H1 (cell line): ENCODE measurements around the gene LPCAT3. TPM values are rescaled to one million over a fixed set of nuclear protein-coding genes. Genes with fewer than 3 reads are reported as not detected.
"Not testable (repeated sequence)": the region's sequence is repeated elsewhere in the genome, so short reads cannot be mapped to it uniquely, and the experiment has no call there.

Experiments used
- CTCF ChIA-PET: fragments of 300-600 bp; sonication (Branson Sonifier 250); formaldehyde crosslinking; loops from one replicate; lab custom pipeline; 2021; ENCODE audit not compliant: partially characterized antibody; lab: Charles Lee
- POLR2A ChIA-PET: fragments of 300-600 bp; sonication (Branson Sonifier 250); formaldehyde crosslinking; loops from one replicate; lab custom pipeline; 2021; ENCODE audit warnings: inconsistent platforms; ENCODE audit not compliant: partially characterized antibody; lab: Charles Lee
- DNase-seq, 2 experiments: peaks; one replicate each; pipeline versions ENCODE4 v3.0.0 to v3.0.0-alpha.2; 2010 to 2022; ENCODE audit warnings: low spot score in 2 of 2, low read depth in 1 of 2, mixed read lengths in 1 of 2
- FAIRE-seq: peaks from 2 replicates; lab custom pipeline; 2011; peaks lifted over from hg19 to GRCh38; lab: Jason Lieb, UNC
- H2AFZ ChIP-seq: 2 replicates; pipeline ENCODE4 v1.8.1; 2012; ENCODE audit warnings: low read length, inconsistent platforms
- H2AK5ac ChIP-seq: 2 replicates; pipeline ENCODE4 v1.6.1; 2013; ENCODE audit warnings: low read depth, low read length
- H2BK120ac ChIP-seq: replicated peaks from 2 replicates; pipeline ENCODE3; 2013; ENCODE audit warnings: low read depth, low read length, inconsistent platforms
- H2BK12ac ChIP-seq: 2 replicates; pipeline ENCODE4 v1.6.1; 2013; ENCODE audit warnings: low read depth, low read length
- H2BK15ac ChIP-seq: 2 replicates; pipeline ENCODE4 v1.6.1; 2013; ENCODE audit warnings: low read length
- H2BK20ac ChIP-seq: 2 replicates; pipeline ENCODE4 v1.6.1; 2013; ENCODE audit warnings: low read length
- H2BK5ac ChIP-seq: 2 replicates; pipeline ENCODE4 v1.6.1; 2013; ENCODE audit warnings: low read depth, low read length
- H3K14ac ChIP-seq: 2 replicates; pipeline ENCODE4 v1.6.1; 2013; ENCODE audit warnings: inconsistent platforms; ENCODE audit not compliant: insufficient read length
- H3K18ac ChIP-seq: 2 replicates; pipeline ENCODE4 v1.6.1; 2013; ENCODE audit warnings: low read length; ENCODE audit errors: extremely low read depth
- H3K23ac ChIP-seq: 2 replicates; pipeline ENCODE4 v1.6.1; 2013; ENCODE audit warnings: inconsistent platforms; ENCODE audit not compliant: insufficient read length
- H3K23me2 ChIP-seq: 2 replicates; pipeline ENCODE4 v1.6.1; 2013; ENCODE audit warnings: low read depth, low read length
- H3K27ac ChIP-seq: 2 replicates; pipeline ENCODE4 v1.6.1; 2011; ENCODE audit warnings: low read depth, low read length, inconsistent platforms
- H3K27me3 ChIP-seq, 4 experiments: replicated peaks in 1 of 4; 1 replicate in 1 of 4; 2 replicates in 3 of 4; pipeline versions ENCODE4 v1.6.1 to v1.8.1; 2011 to 2013; ENCODE audit warnings: low read length in 3 of 4, mild to moderate bottlenecking in 3 of 4, inconsistent platforms in 2 of 4, mixed read lengths in 2 of 4, moderate library complexity in 1 of 4; ENCODE audit not compliant: control insufficient read depth in 3 of 4, insufficient read depth in 3 of 4; ENCODE audit errors: extremely low read depth in 1 of 4
- H3K36me3 ChIP-seq, 4 experiments: 2 replicates each; pipeline versions ENCODE4 v1.6.1 to v1.8.1; 2011 to 2013; ENCODE audit warnings: mild to moderate bottlenecking in 4 of 4, low read length in 3 of 4, moderate library complexity in 2 of 4, control low read depth in 1 of 4, inconsistent platforms in 1 of 4; ENCODE audit not compliant: insufficient read depth in 4 of 4, control insufficient read depth in 2 of 4
- H3K4ac ChIP-seq: replicated peaks from 2 replicates; pipeline ENCODE3; 2013; ENCODE audit warnings: low read length, low read depth, mixed read lengths, inconsistent platforms; ENCODE audit not compliant: insufficient read length
- H3K4me1 ChIP-seq, 4 experiments: replicated peaks in 1 of 4; 1 replicate in 1 of 4; 2 replicates in 3 of 4; pipeline versions ENCODE4 v1.6.1 to v1.8.1; 2011 to 2013; ENCODE audit warnings: low read length in 3 of 4, inconsistent platforms in 2 of 4, mixed read lengths in 1 of 4; ENCODE audit not compliant: insufficient read depth in 4 of 4, control insufficient read depth in 3 of 4
- H3K4me2 ChIP-seq, 2 experiments: 2 replicates each; pipeline versions ENCODE4 v1.6.1 to v1.8.1; 2011 to 2013; ENCODE audit warnings: low read depth in 2 of 2, low read length in 2 of 2, control low read depth in 1 of 2, inconsistent platforms in 1 of 2, mild to moderate bottlenecking in 1 of 2; ENCODE audit not compliant: insufficient read depth in 1 of 2
- H3K4me3 ChIP-seq, 4 experiments: fragments of 200-600, 300-600 bp in 1 of 4; sonication (generic), shearing (Covaris generic), sonication (Bioruptor Twin) in 1 of 4; 2 replicates each; pipeline versions ENCODE4 v1.5.1 to v1.8.1; 2011 to 2016; ENCODE audit warnings: low read length in 4 of 4, low read depth in 3 of 4, control low read depth in 2 of 4, inconsistent platforms in 2 of 4, mild to moderate bottlenecking in 2 of 4, mixed read lengths in 1 of 4, moderate library complexity in 1 of 4; ENCODE audit not compliant: insufficient read depth in 2 of 4; ENCODE audit errors: extremely low read depth in 1 of 4
- H3K56ac ChIP-seq: replicated peaks from 2 replicates; pipeline ENCODE3; 2013; ENCODE audit warnings: low read depth, mild to moderate bottlenecking, mixed read lengths, low read length, inconsistent platforms; ENCODE audit not compliant: insufficient read length
- H3K79me1 ChIP-seq: 2 replicates; pipeline ENCODE4 v1.6.1; 2013; ENCODE audit warnings: low read depth, low read length, control low read depth
- H3K79me2 ChIP-seq, 2 experiments: 2 replicates each; pipeline versions ENCODE4 v1.6.1 to v1.8.1; 2012 to 2013; ENCODE audit warnings: low read length in 2 of 2, mild to moderate bottlenecking in 2 of 2, inconsistent platforms in 1 of 2; ENCODE audit not compliant: insufficient read depth in 2 of 2, control insufficient read depth in 1 of 2
- H3K9ac ChIP-seq, 4 experiments: replicated peaks in 1 of 4; 1 replicate in 1 of 4; 2 replicates in 3 of 4; pipeline versions ENCODE4 v1.6.1 to v1.8.1; 2011 to 2013; ENCODE audit warnings: low read depth in 3 of 4, low read length in 3 of 4, control low read depth in 2 of 4, mild to moderate bottlenecking in 2 of 4, moderate library complexity in 2 of 4, inconsistent platforms in 1 of 4; ENCODE audit errors: extremely low read depth in 1 of 4
- H3K9me3 ChIP-seq, 2 experiments: 2 replicates each; pipeline versions ENCODE4 v1.6.1 to v1.8.1; 2012 to 2013; ENCODE audit warnings: mild to moderate bottlenecking in 2 of 2, moderate library complexity in 2 of 2, control low read depth in 1 of 2, inconsistent platforms in 1 of 2, low read depth in 1 of 2, low read length in 1 of 2, mixed read lengths in 1 of 2; ENCODE audit not compliant: insufficient read depth in 2 of 2
- H4K20me1 ChIP-seq, 2 experiments: replicated peaks in 1 of 2; 2 replicates each; pipeline versions ENCODE3 to v1.8.1; 2011 to 2013; ENCODE audit warnings: inconsistent platforms in 2 of 2, low read length in 2 of 2, mild to moderate bottlenecking in 1 of 2; ENCODE audit not compliant: insufficient read depth in 2 of 2, control insufficient read depth in 1 of 2
- H4K5ac ChIP-seq: 2 replicates; pipeline ENCODE4 v1.6.1; 2013; ENCODE audit warnings: low read length, low read depth, mixed read lengths, inconsistent platforms; ENCODE audit not compliant: insufficient read length
- H4K8ac ChIP-seq: 2 replicates; pipeline ENCODE4 v1.8.0; 2013; ENCODE audit warnings: mild to moderate bottlenecking, moderate library complexity, low read length, inconsistent platforms; ENCODE audit not compliant: insufficient read depth; ENCODE audit errors: extremely low read depth
- H4K91ac ChIP-seq: replicated peaks from 2 replicates; pipeline ENCODE3; 2013; ENCODE audit warnings: low read length, mixed read lengths, inconsistent platforms; ENCODE audit not compliant: insufficient read length
- WGBS, 2 experiments: shearing (Covaris generic) in 1 of 2; methylation state at CpG; one replicate each; pipeline versions ENCODE4 v1.1.6 to v1.1.7; 2013 to 2015; ENCODE audit warnings: low lambda C conversion rate in 2 of 2, mixed read lengths in 2 of 2, inconsistent platforms in 1 of 2, low coverage in 1 of 2, missing lambda C conversion rate in 1 of 2; ENCODE audit not compliant: insufficient replicate concordance in 2 of 2, insufficient coverage in 1 of 2, insufficient read length in 1 of 2; ENCODE audit errors: extremely low coverage in 1 of 2, missing lambda C conversion rate in 1 of 2; 5-methylcytosine and 5-hydroxymethylcytosine counted together
- polyA plus RNA-seq, 7 experiments: library from polyadenylated mRNA; depleted of rRNA in 3 of 7; stranded (reverse) in 5 of 7; unstranded in 2 of 7; fragments of >200 nt in 5 of 7; fragments of 200-250 nt in 2 of 7; gene quantifications; 1 replicate in 5 of 7; 2 replicates in 1 of 7; 4 replicates in 1 of 7; pipeline versions ENCODE4 v1.2.1 to v1.2.3, GENCODE V29; 2011 to 2013; ENCODE audit warnings: missing spikeins in 2 of 7, mixed read lengths in 2 of 7
- total RNA-seq: library from RNA; stranded (reverse); fragmentation: NEBNext Ultra II Directional; extraction: Animal tissue kit (Norgen Biotek cat#: 25700); gene quantifications from 2 replicates; pipeline ENCODE4 v1.2.1, GENCODE V29; 2021

The LPCAT3 gene
- total and polyA plus RNA-seq, 2 of the 8 experiments (the other 6 are each of a cell fraction or from before 2014, with no cell fraction given) = 55.8 to 70.4 TPM

DNA sequence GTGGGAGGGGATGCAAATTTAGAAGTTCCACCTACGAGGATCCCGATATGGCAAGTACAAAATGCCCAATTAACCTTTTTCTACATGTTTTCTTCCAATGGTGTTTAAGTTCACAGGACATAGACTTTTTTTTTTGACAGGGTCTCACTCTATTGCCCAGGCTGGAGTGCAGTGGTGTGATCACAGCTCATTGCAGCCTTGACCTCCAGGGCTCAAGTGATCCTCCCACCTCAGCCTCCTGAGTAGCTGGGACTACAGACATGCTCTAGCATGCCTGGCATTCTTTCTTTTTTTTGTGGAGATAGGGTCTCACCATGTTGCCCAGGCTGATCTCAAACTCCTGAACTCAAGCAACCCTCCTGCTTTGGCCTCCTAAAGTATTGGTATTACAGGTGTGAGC, 37.5 kb upstream of the LPCAT3 start:
- 100% methylated on average over 2 of the region's 2 CpGs; no CpG with 5 or more reads in 1 of the 2 experiments for WGBS, 2 experiments
- POLR2A ChIA-PET = not testable (repeated sequence)

More for the DNA sequence above, 37.5 kb upstream of the LPCAT3 start:
- CTCF ChIA-PET = interaction anchor here (0.7 to 6.7 kb wide), 6 partner anchors 12 to 57 kb away, joined by 3 to 51 read pairs (median 4); partner anchors contain the start of genes C1R and C1RL
- H3K18ac ChIP-seq, FAIRE-seq, H2BK15ac ChIP-seq, H3K36me3 ChIP-seq, H2AK5ac ChIP-seq, H2BK120ac ChIP-seq, H3K4me2 ChIP-seq, H3K56ac ChIP-seq, H2BK12ac ChIP-seq, H3K9ac ChIP-seq, H2AFZ ChIP-seq, H2BK20ac ChIP-seq, H3K4ac ChIP-seq, H4K5ac ChIP-seq, H3K23ac ChIP-seq, H3K4me3 ChIP-seq, H3K79me2 ChIP-seq, H3K79me1 ChIP-seq, H3K27me3 ChIP-seq, H2BK5ac ChIP-seq, H4K8ac ChIP-seq, H3K14ac ChIP-seq, H3K4me1 ChIP-seq, H3K27ac ChIP-seq, H4K91ac ChIP-seq, DNase-seq, H4K20me1 ChIP-seq, H3K23me2 ChIP-seq, H3K9me3 ChIP-seq: not testable (repeated sequence)
